Brain microvascular endothelial cell (primary cell): ENCODE results near the gene ADARB2.

ENCODE experiments used
- DNase-seq: peaks from one replicate; pipeline ENCODE4 v3.0.0-alpha.2; 2020
- H3K27ac ChIP-seq: fragments of 250-450 bp; sonication (Bioruptor Pico); 2 replicates; pipeline ENCODE4 v1.5.1; 2020; ENCODE audit warnings: mild to moderate bottlenecking, moderate library complexity
- H3K27me3 ChIP-seq: fragments of 250-450 bp; sonication (Bioruptor Pico); replicated peaks from 2 replicates; pipeline ENCODE4 v1.5.1; 2020; ENCODE audit warnings: mild to moderate bottlenecking
- H3K36me3 ChIP-seq: fragments of 250-450 bp; sonication (Bioruptor Pico); replicated peaks from 2 replicates; pipeline ENCODE4 v1.5.1; 2020; ENCODE audit warnings: mild to moderate bottlenecking
- H3K4me3 ChIP-seq: 2 replicates; pipeline ENCODE4 v1.5.1; 2011; ENCODE audit warnings: low read depth, mild to moderate bottlenecking, control low read depth, low read length, moderate library complexity
- CTCF ChIP-seq: IDR thresholded peaks from 2 replicates; pipeline ENCODE4 v1.5.1; 2011; ENCODE audit warnings: low read depth, mild to moderate bottlenecking, moderate library complexity, low read length, control low read depth, inconsistent platforms; ENCODE audit errors: missing control alignments
- in situ Hi-C: cut with HindIII; loops from 2 replicates; pipeline ENCODE4 v1.10.0; 2017; ENCODE audit warnings: low sequenced_read_pairs, low pct_ligation_motif_present

The ADARB2 gene

GRCh38 chr10:1564791-1565190, 172.5 kb downstream of the ADARB2 start:
- in situ Hi-C loops = no loop called here
- Histone ChIP-seq H3K4me3 (no peak overlapping the region), H3K27ac (no peak overlapping the region), H3K27me3 (no peaks in the 10 kb centered on the region), H3K36me3 (no peaks in the 10 kb centered on the region)
- no peak for TF ChIP-seq CTCF
- DNase-seq = no peak

- Histone ChIP-seq H3K27me3 (no peaks in the 10 kb centered on the region), H3K36me3 (no peaks in the 10 kb centered on the region), H3K27ac (no peak overlapping the region), H3K4me3 (no peak overlapping the region)
- no peak for TF ChIP-seq CTCF
- in situ Hi-C loops = no loop called here
- no peak for DNase-seq
These were observed 174.3 kb downstream of the ADARB2 start for GRCh38 chr10:1563028-1563427.

GRCh38 chr10:1561731-1562337, 175.5 kb downstream of the ADARB2 start:
- in situ Hi-C loops = no loop called here
- H3K4me3 ChIP-seq = no peak overlapping the region
- DNase-seq = no peak
- no peaks in the 10 kb centered on the region for H3K27me3 ChIP-seq
- H3K36me3 ChIP-seq = no peaks in the 10 kb centered on the region
- H3K27ac ChIP-seq = no peak overlapping the region
- no peak for TF ChIP-seq CTCF

- Histone ChIP-seq H3K27ac (no peak overlapping the region), H3K36me3 (no peaks in the 10 kb centered on the region), H3K4me3 (no peak overlapping the region), H3K27me3 (no peaks in the 10 kb centered on the region)
- in situ Hi-C loops = no loop called here
- no peak for TF ChIP-seq CTCF
- no peak for DNase-seq
These were observed 176.7 kb downstream of the ADARB2 start for GRCh38 chr10:1560535-1561192.

- H3K4me3 ChIP-seq = no peak overlapping the region
- H3K27me3 ChIP-seq = no peaks in the 10 kb centered on the region
- TF ChIP-seq CTCF = no peak
- H3K36me3 ChIP-seq = no peaks in the 10 kb centered on the region
- in situ Hi-C loops = no loop called here
- no peak overlapping the region for H3K27ac ChIP-seq
- DNase-seq = no peak
These were observed 177.6 kb downstream of the ADARB2 start for GRCh38 chr10:1559761-1560160.

- in situ Hi-C loops = no loop called here
- no peak for DNase-seq
- TF ChIP-seq CTCF = no peak
- Histone ChIP-seq H3K27ac (no peak overlapping the region), H3K27me3 (no peaks in the 10 kb centered on the region), H3K4me3 (no peak overlapping the region), H3K36me3 (no peaks in the 10 kb centered on the region)
These were observed 178.0 kb downstream of the ADARB2 start for GRCh38 chr10:1559311-1559710.
